NOMO-1 treated with DMSO at 0.1 percent for 48 hours (cell line): Measurements from ENCODE around the gene FLII.
"Not testable (repeated sequence)": the region's sequence is repeated elsewhere in the genome, so short reads cannot be mapped to it uniquely, and the experiment has no call there.

Experiments used
- DNase-seq: peaks from one replicate; lab custom pipeline; 2025; ENCODE audit not compliant: unreplicated experiment; lab: John Stamatoyannopoulos, UW

FLII gene

GRCh38 chr17:18224053-18224386 is 34.5 kb downstream of the FLII start:
- no peak for DNase-seq

DNA sequence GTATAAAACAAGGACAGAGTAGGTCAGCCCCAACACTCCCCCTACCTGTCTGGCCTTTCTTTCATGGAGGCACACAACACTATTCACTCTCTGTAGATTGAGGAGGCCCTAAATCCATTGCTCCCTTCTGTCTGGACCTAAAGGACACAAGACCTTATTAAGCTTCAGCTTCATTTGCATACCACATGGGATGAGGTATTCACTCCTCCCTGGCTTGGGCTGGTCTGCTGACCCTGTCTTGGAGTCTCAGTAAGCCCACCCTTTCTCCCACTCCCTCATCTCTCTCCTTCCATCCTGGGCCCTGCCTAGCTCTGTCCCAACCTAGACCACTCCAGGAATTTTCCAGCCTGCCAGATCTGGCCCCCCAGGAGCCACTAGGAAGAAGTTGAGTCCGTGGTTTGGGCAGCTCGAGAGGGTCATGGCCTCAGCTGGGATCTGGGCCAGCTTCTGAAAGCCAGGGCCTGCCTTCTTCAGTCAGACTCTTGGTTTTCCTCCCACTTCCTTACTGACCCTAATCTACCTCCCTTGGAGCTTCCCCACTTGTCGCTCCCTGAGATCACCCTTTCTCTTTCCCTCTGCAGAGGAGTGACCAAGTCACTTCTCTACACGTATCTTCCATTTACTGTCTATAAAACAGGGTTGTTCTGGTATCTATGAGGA is 39.7 kb downstream of the FLII start:
- no peak for DNase-seq

GRCh38 chr17:18217412-18218015 is 41.0 kb downstream of the FLII start:
- DNase-seq = peak; percentile 48

- DNase-seq = not testable (repeated sequence)
Measured at GRCh38 chr17:18216906-18217305, 41.6 kb downstream of the FLII start.

GRCh38 chr17:18213666-18214270 is 44.8 kb downstream of the FLII start:
- no peak for DNase-seq

DNA sequence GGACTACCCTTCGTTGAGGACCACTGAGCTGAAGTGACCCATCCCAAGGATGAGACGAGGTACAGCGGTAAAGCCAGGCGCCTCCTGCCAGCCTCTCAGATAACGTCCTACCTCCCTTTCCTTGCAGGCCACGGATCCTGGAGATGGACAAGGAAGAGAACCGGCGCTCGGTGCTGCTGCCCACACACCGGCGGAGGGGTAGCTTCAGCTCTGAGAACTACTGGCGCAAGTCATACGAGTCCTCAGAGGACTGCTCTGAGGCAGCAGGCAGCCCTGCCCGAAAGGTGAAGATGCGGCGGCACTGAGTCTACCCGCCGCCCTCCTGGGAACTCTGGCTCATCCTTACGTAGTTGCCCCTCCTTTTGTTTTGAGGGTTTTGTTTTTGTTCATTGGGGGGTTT is 50.4 kb downstream of the FLII start:
- DNase-seq = no peak

GRCh38 chr17:18206962-18207361 is 51.6 kb downstream of the FLII start:
- DNase-seq = no peak

- DNase-seq = no peak
Measured at GRCh38 chr17:18205861-18206260, 52.7 kb downstream of the FLII start.

- no peak for DNase-seq
Measured at GRCh38 chr17:18203308-18203707, 55.2 kb downstream of the FLII start.

GRCh38 chr17:18201108-18201507 is 57.4 kb downstream of the FLII start:
- no peak for DNase-seq

DNA sequence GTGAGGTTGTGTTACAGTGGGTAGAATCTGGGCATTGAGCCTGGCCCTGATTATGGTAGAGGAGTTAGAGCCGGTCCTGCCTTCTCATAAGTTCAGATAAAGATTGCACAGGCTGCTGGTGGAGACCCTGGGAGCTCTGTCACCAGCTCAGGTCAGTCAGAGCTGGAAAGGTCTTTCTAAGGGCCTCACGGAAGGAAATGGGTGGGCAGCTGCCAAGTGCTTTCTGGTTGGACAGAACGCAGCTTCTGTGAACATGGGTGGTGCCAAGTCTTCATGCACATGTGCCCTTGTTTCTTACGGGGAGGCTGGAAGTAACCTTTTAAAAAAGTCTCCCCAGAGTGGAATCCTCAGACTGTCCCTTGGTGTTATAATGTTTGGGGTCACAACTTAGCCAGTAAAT is 60.0 kb downstream of the FLII start:
- DNase-seq = no peak

DNA sequence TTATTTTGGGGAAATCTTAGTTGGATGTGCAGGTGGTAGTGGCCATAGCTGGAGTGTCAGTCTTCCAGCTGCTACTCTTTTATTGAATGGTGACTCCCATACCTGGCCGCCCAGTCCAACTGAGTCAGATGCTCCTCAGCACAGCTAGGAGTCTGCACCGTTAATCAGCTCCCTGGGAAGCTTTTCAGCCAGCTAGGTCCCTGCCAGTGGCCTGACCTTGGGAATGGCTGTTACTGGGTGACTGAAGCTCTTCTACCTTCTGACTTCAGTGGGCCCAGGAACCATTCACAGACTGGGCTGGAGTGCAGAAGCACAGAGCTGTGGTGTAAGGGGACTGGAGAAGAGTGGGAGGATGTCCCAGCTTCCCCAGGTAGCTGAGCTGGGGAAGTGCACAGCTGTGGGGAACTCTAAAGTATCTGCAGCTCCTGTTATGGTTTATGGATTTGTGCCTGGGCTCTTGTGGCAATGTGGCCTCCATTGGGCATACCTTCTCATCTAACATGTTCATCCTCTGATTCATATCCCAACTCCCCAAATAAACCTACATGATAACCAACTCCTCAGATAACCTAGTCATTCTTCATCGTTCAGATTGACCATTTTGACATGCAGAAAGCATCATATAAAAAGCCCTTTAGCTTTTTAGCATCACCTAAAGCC is 60.9 kb downstream of the FLII start:
- DNase-seq = no peak

- no peak for DNase-seq
Measured at GRCh38 chr17:18195246-18195645, 63.3 kb downstream of the FLII start.
